GM21526 (cell line): ENCODE data around the gene AAMDC.
"Not testable (repeated sequence)": the region's sequence is repeated elsewhere in the genome, so short reads cannot be mapped to it uniquely, and the experiment has no call there.

Experiments
- ATAC-seq: cut with Tn5 transposase; IDR thresholded peaks from one replicate; pipeline ENCODE4 v1.9.1; 2021; ENCODE audit warnings: moderate library complexity; ENCODE audit not compliant: unreplicated experiment, low FRiP score

The AAMDC gene

DNA sequence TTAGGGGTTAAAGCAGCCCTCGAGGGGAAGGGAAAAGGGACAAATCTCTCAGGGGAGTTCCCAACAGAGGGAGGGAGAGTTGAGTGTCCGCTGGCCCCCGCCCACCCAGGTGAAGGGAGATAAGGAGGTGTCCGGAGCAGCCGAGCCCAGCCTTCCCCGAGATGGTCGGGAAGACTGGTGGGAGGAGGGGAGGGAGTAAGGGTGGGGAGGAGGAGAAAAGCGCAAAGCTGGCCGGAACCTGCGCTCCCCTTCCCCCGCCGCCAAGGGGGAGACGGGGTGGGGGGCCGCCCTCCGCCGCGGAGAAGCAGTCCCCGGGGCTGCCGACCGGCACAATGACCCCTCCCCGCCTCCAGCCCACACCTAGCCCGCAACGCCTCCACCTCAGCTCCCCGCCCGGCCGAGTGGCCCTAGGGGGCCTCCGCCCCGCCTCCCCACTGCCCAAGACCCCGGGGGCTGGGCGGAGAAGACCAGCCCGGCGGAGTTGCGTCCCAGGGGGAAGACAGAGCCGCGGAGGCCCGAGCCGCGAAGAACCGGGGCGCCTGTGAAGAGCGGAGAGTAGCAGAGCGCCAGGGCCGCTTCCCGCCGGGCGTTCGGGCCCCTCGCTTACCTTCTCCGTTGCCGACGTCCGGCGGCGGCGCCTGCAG lies 901 bp upstream of the AAMDC start:
- ATAC-seq = peak; percentile 10

DNA sequence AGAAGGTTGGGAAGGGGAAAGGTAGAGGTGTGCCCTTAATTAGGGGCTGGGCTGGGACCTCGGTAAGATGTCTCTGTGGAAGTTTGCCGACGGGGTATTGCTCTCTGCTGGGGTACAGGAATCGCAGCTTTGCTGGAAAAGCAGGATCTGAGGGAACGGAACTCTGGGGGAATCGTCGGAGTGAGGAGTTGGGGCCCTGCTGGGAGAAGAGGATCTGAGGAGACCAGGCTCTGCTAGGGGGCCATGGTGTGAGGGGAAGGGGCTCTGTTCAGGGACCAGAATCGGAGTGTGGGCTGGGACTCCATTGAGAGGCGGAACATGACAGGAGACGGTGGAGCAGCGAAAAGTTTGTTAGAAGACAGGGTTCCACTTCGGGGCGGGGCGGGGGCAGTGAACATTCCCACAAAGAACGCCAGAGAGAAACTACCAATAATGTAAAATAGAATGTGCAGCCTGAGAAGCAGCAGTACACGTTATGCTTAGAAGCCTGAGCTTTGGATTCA lies 456 bp downstream of the AAMDC start:
- no peak for ATAC-seq

DNA sequence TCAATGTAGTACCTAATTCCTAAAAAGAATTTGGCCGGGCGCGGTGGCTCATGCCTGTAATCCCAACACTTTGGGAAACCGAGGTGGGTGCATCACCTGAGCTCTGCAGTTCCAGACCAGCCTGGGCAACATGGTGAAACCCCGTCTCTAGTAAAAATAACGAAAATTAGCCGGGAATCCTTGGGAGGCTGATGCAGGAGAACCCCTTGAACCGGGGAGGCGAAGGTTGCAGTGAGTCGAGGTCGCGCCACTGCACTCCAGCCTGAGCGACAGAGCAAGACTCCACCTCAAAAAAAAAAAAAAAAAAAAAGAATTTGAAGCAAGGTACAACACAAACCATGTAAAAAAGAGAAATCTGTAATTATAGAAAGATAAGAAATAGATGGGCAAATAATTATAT lies 1.2 kb downstream of the AAMDC start:
- ATAC-seq = not testable (repeated sequence)

DNA sequence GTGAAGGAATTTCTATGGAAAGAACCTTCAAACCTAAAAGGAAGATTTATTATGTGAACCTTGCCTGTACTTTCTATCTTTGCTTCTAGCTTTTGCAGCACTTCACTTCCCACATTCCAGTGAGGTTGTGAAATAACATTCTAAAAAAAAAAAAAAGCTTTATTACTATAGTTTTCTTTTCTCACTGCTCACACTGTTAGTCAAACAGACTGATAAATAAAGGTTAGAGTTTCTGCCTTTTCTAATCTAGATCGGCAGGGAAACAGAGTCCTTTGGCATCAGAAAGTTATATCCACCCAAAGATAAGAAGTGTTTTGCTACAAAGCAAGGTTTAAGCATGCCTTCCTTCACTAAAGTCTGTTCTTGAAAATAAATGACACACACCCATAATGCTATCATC lies 2.8 kb downstream of the AAMDC start:
- ATAC-seq = no peak

DNA sequence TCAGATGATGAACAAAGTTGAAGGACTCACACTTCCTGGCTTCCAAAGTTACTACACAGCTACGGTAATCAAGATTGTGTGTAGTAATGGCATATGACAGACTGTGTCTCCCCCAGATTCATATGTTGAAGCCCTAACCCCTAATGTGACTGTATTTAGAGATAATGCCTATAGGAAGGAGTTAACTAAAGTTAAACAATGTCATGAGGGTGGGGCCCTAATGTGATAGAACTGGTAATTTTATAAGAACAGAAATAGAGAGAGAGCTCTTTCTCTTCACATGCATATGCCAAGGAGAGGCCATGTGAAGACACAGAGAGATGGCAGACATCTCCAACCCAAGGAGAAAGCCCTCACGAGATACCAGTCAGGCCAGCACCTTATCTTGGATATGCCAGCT lies 8.0 kb downstream of the AAMDC start:
- ATAC-seq = no peak

DNA sequence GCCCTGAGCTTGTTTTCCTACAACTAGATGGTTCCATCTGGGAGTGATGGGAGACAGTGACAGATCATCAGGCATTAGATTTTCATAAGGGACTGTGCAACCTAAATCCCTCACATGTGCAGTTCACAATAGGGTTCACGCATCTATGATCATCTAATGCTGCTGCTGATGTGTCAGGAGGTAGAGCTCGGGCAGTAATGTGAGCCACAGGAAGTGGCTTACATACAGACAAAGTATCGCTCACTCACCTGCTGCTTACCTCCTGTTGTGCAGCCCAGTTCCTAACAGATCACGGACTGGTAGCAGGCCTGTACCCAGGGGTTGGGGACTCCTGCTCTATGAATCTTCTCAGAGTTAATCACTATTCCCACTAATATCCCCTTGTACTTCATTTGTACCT lies 12.4 kb downstream of the AAMDC start:
- ATAC-seq = no peak

DNA sequence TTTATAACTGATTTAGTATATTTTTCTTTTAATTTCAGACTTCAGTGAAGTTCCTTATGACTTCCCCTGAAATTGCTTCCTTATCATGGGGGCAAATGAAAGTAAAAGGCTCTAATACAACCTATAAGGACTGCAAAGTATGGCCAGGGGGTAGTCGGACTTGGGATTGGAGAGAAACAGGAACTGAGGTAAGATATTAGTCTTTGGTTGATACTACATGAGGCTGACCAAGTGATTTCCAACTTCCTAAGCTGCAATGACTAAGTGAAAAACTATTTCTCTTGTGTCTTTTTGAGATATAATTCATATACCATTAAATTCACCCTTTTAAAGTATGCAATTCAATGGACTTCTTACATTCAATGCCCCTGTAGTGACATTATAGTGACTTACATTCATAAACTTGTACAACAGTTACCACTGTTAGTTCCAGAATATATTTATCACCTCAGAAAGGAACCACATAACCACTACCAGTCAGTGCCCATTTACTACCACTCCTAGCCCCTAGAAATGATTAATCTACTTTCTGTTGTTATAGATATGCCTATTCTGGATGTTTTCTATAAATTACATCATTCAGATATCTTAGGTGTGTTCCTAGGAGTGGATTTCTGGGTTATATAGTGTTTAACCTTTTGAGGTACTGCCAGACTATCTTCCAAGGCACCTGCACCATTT lies 21.6 kb downstream of the AAMDC start:
- no peak for ATAC-seq

DNA sequence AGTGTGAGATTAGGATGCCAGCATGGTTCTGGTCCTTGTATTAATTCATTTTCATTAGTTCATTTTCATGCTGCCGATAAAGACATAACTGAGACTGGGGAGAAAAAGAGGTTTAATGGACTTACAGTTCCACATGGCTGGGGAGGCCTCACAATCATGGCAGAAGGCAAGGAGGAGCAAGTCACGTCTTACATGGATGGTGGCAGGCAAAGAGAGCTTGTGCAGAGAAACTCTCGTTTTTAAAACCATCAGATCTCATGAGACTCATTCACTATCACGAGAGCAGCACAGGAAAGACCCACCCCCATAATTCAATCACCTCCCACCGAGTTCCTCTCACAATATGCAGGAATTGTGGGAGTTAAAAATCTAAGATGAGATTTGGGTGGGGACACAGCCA lies 22.8 kb downstream of the AAMDC start:
- not testable (repeated sequence) for ATAC-seq

DNA sequence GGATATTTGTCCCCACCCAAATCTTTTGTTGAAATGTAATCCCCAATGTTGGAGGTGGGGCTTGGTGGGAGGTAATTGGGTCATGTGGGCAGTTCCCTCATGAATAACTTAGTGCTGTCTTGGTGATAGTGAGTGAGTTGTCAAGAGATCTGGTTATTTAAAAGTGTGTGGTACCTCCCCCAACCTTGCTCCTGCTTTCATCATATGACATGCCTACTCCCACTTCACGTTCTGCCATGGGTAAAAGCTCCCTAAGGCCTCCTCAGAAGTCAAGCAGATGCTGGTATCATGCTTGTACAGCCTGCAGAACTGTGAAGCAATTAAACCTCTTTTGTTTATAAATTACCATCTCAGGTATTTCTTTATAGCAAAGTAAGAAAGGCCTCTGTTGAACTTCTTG lies 30.6 kb downstream of the AAMDC start:
- ATAC-seq = no peak

DNA sequence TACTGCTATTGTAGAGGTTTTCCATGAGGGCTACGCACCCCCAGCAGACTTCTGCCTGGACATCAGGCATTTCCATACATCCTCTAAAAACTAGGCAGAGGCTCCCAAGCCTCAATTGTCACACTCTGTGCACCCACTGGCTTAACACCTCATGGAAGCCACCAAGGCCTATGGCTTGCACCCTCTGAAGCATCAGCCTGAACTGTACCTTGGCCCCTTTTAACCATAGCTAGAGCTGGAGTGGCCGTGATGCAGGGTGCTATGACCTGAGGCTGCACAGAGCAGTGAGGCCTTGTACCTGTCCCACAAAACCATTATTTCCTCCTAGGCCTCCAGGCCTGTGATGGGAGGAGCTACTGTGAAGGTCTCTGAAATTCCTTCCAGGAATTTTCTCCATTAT lies 33.9 kb downstream of the AAMDC start:
- no peak for ATAC-seq

DNA sequence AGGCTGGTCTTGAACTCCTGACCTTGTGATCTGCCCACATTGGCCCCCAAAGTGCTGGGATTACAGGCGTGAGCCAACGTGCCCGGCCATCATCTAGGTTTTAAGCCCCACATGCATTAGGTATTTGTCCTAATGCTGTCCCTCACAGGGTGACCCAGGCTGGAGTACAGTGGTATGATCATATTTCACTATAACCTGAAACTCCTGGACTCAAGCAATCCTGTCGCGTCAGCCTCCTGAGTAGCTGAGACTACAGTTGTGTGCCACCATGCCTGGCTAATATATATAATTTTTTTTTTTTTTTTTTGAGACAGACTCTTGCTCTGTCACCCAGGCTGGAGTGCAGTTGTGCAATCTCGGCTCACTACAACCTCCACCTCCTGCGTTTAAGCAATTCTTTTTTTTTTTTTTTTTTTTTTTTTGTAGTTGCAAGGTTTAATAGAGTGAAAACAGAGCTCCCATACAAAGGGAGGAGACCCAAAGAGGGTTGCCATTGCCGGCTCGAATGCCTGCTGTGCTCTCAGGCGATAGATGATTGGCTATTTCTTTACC lies 37.0 kb downstream of the AAMDC start:
- not testable (repeated sequence) for ATAC-seq

DNA sequence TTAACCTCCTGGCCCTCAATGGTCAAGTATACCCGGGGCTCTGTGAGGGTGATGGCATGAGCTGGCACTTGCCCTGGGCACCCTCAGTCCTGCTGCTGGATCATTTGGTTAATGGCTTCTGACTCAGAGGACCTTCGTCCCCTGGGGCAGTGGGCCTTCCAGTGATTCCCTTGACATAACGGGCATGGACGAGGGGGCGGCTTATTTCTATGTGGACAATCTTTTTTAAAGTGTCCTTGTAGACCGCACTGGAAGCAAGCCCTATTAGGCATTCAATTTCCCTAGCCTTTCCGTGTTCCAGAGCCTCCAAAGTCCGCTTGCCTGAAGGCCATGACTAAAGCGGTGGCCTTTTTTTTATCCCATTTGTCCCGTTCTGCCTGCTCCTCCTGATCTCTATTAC lies 40.5 kb downstream of the AAMDC start:
- ATAC-seq = not testable (repeated sequence)

DNA sequence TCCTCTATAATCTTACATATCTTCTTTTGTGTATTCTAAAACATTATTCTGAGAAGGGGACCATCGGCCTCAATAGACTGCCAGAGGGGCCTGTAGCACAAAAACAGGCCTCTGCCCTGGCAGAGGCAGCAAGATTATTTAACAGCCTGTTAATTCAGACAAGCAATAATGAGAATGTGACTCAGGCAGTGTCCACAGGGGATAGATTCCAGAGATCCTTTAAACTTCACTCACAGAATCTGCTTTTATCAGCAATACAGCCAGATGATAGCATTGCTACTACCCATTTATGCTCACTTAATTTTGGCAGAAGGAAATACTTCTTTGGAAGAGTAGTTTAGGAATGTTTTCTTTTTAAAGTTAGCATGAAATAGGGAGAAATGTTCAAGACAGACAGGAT lies 44.9 kb downstream of the AAMDC start:
- ATAC-seq = no peak

DNA sequence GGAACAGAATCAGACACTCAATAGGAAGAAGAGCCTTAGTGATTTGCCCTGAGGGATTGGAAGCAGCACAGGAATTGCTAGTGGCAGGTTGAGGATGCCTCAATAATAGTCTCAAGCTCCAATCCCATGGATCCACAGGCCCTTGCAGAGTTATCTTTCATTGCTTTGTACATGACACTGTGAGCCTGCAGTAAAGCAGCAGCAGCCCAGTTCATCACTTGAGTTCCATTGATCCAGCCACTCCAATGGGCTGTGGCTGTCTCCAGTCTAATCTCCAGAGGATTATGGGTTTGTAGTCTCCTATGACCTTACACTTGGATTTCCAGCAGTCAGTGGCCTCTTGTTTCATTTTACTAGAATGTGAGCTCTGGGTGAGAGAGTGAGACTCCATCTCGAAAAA lies 45.4 kb downstream of the AAMDC start:
- no peak for ATAC-seq

DNA sequence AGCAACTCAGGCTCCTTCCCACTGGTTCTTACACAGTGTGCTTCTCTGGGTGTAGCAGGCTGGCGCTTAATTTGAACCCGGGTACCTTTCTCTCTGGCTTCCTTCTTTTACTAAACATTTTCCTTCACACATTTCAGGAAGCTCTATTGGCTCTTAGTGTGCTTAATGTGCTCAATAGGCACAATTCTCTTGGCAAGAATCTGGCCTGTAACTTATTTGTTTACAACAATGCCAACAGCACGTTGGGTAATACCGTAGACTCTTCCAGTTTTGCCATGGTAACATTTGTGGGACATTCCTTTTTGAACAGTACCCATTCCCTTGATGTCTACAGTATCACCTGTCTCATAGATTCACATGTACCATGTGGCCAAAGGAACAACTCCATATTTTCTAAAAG lies 47.8 kb downstream of the AAMDC start:
- no peak for ATAC-seq

DNA sequence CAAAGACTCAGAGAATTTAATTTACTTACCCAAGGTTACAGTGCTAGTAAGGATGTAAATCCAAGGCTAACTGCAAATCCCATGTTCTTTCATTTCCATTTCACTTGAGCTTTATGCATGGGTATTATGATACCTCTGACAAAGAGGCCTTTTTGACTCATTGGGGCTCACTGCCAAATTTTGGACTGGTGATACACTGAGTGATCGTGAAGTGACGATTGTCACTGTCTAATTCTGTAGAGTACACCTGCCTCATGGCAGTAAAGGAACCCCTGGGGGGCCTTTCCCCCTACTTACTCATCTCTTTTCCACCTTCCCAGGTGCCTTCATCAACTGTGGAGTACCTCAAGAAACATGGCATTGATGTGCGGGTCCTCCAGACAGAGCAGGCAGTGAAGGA lies 50.9 kb downstream of the AAMDC start:
- ATAC-seq = no peak

DNA sequence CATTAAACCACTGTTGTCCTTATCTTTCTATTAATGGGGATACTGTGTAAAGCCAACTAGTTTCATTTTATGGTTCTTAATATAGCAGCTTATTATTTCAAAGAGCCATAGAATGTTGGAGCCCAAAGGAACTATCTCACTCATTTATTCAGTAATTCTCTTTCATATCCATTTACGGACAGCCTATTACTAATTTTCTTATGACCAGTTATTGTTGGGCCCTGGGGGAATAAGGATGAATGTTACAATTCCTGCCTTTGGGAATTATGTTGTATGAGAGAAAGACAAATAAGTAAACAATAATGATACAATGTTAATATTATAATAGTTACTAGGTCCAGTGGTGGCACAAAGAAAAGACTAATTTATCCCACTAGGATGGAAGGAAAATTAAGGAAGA lies 52.4 kb downstream of the AAMDC start:
- ATAC-seq = no peak

DNA sequence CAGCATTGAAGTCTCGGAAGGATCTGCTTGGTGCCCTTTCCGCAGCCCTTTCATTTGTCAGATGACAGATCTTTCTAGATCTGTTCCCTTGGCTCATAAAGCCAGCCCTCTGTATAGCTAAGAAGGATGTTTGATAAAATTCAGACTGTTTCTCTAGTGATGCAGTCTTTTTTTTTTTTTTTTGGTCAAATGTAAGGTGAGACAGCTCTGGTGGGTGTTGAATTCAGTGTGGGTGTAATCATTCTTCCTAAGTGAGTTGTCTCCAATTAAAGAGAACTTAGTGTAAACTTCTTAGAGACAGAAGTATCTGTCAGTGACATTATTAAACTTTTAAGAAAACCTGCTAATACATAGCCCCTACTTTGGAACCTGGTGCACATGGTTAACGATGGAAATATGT lies 53.3 kb downstream of the AAMDC start:
- no peak for ATAC-seq

DNA sequence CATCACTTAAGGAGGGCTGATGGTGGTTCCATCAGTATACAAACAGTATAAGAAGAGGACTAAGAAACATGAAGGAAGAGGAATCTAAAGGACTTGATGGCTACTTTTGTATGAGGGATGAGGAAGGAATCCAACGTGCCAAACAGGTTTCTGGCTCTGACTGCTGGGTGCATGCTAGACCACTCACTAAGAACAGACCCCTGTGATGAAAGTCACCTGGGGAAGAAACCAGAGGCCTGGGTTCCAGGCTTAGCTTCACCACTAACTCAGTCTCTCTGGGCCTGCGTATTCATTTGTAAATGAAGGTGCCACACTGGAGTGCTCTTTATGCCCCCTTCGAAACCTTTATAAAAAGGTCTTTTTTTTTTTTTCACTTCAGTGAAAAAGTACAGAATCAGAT lies 55.1 kb downstream of the AAMDC start:
- ATAC-seq = no peak

DNA sequence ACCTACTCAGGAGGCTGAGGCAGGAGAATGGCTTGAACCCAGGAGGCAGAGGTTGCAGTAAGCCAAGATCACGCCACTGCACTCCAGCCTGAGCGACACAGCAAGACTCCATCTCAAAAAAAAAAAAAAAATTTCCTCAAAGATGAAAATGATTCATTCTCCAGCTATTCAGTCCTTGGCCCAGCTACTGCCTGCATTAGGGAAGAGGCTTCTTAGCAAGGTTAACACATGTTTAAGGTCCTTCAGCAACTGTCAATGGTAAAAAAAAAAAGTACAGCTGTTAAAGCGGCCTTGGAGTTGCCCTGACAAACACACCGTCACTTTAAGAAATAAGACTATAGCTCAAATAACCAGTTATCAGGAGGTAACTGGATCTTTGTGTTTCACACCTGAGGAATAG lies 57.3 kb downstream of the AAMDC start:
- ATAC-seq = not testable (repeated sequence)

DNA sequence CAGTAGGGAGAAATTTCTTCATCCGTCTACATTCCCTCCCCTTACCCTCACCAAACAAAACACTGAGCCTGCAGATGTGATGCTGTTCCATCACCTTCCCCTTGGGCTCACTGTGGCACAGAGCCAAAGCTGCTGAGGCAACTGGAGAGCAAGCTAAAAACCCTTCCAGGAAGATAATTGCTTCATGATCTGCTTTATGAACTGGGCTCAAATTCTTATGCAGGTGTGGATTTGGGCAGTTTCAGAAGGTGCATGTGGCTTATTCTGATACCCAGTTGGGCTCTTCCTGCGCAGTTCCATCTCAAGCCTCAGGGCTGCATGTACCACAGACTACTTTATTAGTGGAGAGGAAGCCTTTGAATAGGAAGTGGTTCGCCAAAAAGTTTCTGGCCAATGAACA lies 58.3 kb downstream of the AAMDC start:
- no peak for ATAC-seq

DNA sequence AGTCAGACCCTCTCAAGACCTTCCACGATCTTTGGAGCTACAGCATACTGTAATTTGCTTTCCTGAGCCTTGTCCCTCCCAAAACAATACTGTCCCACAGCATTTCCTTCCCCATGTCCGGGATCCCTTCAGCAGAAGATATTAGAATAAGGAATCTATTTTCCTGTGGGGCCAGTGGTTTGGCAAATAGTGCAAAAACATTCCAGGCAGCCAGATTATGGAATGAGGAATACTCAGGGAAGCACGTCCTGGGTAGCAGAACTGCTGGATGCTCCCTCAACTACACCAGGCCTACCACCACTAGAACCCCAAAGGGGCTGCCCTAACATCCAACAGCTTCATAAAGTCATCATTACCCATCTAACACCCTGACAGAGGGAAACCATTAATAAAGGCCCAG lies 61.5 kb downstream of the AAMDC start:
- no peak for ATAC-seq
